ENCODE data around the gene C6orf120.

Gene C6orf120

GRCh38 chr6:169723200-169723909 lies 21.4 kb downstream of the C6orf120 start:
- TF ChIP-seq CTCF (IDR thresholded peaks at IDR 0.05; ENCODE audit: control insufficient read depth, extremely low read depth, insufficient read depth): no peak
- peak; percentile 17 for DNase-seq (ENCODE audit: low read depth)
- peak overlapping the region; percentile 78 for H3K4me3 ChIP-seq (ENCODE audit: low read depth, low read length)

- DNase-seq (ENCODE audit: low read depth): no peak
- H3K4me3 ChIP-seq (ENCODE audit: low read depth, low read length): peak overlapping the region; percentile 35; the same call in 1 of the 2 replicates
- TF ChIP-seq CTCF (IDR thresholded peaks at IDR 0.05; ENCODE audit: control insufficient read depth, extremely low read depth, insufficient read depth): no peak
Observed at GRCh38 chr6:169723991-169724493, 22.1 kb downstream of the C6orf120 start.

- TF ChIP-seq CTCF (IDR thresholded peaks at IDR 0.05; ENCODE audit: control insufficient read depth, extremely low read depth, insufficient read depth): no peak
- no peak for DNase-seq (ENCODE audit: low read depth)
- peak within 1 kb of the TSS; percentile 78 for H3K4me3 ChIP-seq (ENCODE audit: low read depth, low read length)
Observed at GRCh38 chr6:169724494-169725124, 22.7 kb downstream of the C6orf120 start, which contains the start of gene PHF10. PHF10 (minus strand) TSS chr6:169724500; CDS start chr6:169723931, 569 bp downstream.

- no peak for DNase-seq (ENCODE audit: low read depth)
- peak overlapping the region; percentile 15; the same call in 1 of the 2 replicates for H3K4me3 ChIP-seq (ENCODE audit: low read depth, low read length)
- no peak for TF ChIP-seq CTCF (IDR thresholded peaks at IDR 0.05; ENCODE audit: control insufficient read depth, extremely low read depth, insufficient read depth)
Observed at GRCh38 chr6:169725125-169726048, 23.5 kb downstream of the C6orf120 start.

- DNase-seq (ENCODE audit: low read depth): no peak
- no peak for TF ChIP-seq CTCF (IDR thresholded peaks at IDR 0.05; ENCODE audit: control insufficient read depth, extremely low read depth, insufficient read depth)
- no peak overlapping the region for H3K4me3 ChIP-seq (ENCODE audit: low read depth, low read length)
Observed at GRCh38 chr6:169726049-169726400, 24.1 kb downstream of the C6orf120 start.

GRCh38 chr6:169726963-169727362 lies 25.0 kb downstream of the C6orf120 start:
- H3K4me3 ChIP-seq (ENCODE audit: low read depth, low read length): no peak overlapping the region
- DNase-seq (ENCODE audit: low read depth): no peak
- TF ChIP-seq CTCF (IDR thresholded peaks at IDR 0.05; ENCODE audit: control insufficient read depth, extremely low read depth, insufficient read depth): no peak

Data from LNCaP clone FGC (cell line).